ENCODE data around the gene SMIM20.

Gene SMIM20

DNA sequence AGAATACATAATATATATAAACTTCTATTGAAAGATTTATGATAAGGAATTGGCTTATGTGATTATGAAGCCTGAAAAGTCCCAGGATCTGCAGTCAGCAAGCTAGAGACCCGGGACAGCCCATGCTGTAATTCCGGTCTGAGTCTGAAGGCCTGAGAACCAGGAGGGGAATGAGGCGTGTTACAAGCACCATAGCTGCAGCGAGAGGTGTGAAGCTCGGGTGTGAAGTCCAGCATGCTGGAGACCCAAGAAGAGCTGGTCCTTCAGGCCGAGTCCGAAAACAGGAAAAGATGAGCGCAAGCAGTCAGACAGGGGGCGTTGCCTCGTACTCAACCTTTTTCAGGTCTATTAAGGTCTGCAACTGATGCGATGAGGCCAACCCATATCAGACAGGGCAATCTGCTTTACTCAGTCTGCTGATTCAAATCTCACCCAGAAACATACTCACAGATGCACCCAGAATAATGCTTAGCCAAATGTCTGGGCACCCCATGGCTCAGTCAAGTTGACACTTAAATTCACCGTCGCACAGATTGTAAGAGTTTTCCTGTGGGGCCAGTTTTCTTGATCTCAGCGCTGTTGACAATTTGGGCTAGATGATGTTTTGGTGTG is 40.4 kb downstream of the SMIM20 start:
- ATAC-seq = peak; percentile 34
- Mint-ChIP-seq H3K4me1 (peaks cover 5% of the 10 kb centered on the region), H3K27ac (no peak overlapping the region), H3K4me3 (no peak overlapping the region), H3K36me3 (no peaks in the 10 kb centered on the region), H3K9me3 (no peaks in the 10 kb centered on the region)
- DNase-seq (ENCODE audit: low spot score in 2 of 2) = no peak

DNA sequence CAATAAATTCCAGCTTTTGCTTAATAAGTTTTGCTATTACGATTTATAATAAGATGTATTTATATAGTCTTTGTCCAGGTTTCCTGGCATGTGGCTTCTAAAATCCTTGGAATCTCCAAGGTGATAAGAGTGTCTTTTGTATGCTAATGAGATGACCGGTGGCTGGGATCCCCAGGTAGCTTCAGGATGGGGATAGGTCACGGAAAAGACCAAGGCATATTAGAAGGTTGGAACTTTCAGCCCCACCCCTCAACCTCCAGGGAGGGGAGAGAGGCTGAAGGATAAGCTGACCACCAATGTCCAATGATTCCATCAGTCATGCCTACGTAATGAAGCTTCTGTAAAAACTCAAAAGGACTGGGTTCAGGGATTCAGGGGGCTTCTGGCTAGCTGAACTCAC is 41.7 kb downstream of the SMIM20 start:
- Mint-ChIP-seq H3K27ac (peak overlapping the region; percentile 50), H3K4me1 (peaks cover 5% of the 10 kb centered on the region), H3K9me3 (no peaks in the 10 kb centered on the region), H3K4me3 (no peak overlapping the region), H3K36me3 (no peaks in the 10 kb centered on the region)
- ATAC-seq (no peak), DNase-seq (ENCODE audit: low spot score in 2 of 2) (no peak)

DNA sequence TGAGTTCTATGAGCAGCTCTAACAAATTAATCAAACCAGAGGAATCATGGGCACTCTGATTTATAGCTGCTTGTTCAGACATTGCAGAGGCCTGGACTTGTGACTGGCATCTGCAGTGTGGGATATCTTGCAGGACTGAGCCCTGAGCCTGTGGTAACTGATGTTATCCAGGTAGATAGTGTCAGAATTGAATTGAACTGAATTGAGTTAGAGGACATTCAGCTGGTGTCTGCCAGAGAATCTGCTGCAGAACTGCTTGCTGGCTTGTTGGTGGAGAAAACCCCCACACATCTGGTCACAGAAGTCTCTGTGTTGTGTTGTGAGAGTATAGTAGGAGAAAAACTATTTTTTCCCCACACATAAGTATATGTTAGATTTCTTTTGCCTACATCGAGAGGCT is 42.2 kb downstream of the SMIM20 start:
- H3K36me3 Mint-ChIP-seq = no peaks in the 10 kb centered on the region
- DNase-seq (ENCODE audit: low spot score in 2 of 2) (no peak), ATAC-seq (no peak)
- no peak overlapping the region for H3K4me3 Mint-ChIP-seq
- H3K4me1 Mint-ChIP-seq = peaks cover under 1% of the 10 kb centered on the region
- peak overlapping the region; percentile 50 for H3K27ac Mint-ChIP-seq
- no peaks in the 10 kb centered on the region for H3K9me3 Mint-ChIP-seq

DNA sequence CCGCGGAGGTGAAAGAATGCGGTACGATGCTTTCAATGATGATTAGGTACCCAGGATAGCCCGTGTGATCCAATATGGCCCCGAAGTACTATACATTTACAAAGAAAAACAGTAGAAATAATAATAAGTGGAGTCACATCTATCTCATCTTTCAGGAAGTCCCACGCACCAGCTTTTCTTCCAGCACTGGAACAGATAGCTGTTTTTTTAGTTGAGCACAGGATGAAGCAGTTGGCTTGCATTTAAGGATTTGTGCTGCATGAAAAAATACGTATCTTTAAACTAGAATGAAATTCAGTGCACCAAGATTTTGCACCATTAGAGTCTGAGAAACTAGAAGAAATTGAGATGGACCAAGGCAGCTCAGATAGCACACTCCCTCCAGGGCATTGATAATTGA is 44.1 kb downstream of the SMIM20 start:
- H3K9me3 Mint-ChIP-seq = no peaks in the 10 kb centered on the region
- no peak for ATAC-seq
- no peak for DNase-seq (ENCODE audit: low spot score in 2 of 2)
- H3K36me3 Mint-ChIP-seq = no peaks in the 10 kb centered on the region
- H3K4me3 Mint-ChIP-seq = no peak overlapping the region
- H3K27ac Mint-ChIP-seq = no peak overlapping the region
- no peaks in the 10 kb centered on the region for H3K4me1 Mint-ChIP-seq

DNA sequence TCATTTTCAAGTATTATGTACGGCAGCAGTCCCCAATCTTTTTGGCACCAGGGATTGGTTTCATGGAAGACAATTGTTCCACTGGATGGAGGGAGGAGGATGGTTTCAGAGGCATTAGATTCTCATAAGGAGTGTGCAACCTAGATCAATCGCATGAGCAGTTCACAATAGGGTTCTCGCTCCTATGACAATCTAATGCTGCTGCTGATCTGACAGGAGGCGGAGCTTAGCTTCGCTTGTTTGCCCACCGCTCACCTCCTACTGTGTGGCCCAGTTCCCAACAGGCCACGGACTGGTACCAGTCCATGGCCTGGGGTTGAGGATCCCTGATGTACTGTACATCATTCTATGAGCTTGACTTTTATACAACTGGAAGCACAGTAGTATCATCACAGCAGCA is 48.4 kb downstream of the SMIM20 start:
- Mint-ChIP-seq H3K4me3 (no peak overlapping the region), H3K9me3 (no peaks in the 10 kb centered on the region), H3K4me1 (no peaks in the 10 kb centered on the region), H3K36me3 (no peaks in the 10 kb centered on the region), H3K27ac (no peak overlapping the region)
- ATAC-seq (no peak), DNase-seq (ENCODE audit: low spot score in 2 of 2) (no peak)

DNA sequence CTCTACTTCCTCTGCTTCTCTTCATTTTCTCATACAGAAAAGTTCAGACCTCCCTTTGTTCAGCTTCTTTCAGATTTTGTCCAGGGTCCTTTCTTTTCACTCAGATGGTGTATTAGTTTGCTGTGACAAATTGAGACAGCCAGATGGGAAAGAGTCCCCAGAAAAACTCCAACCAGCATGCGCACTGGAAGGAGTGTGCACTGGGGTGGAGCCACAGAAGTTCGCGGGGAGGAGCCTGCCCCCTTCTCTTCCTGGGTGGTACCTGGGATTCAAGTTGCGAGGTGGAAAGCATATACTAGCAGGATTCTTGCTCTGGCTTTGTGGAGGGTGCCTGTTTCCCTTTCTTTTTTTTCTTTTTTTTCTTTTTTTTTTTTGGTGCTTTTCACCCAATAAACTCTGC is 51.6 kb downstream of the SMIM20 start:
- H3K27ac Mint-ChIP-seq = no peak overlapping the region
- ATAC-seq = no peak

DNA sequence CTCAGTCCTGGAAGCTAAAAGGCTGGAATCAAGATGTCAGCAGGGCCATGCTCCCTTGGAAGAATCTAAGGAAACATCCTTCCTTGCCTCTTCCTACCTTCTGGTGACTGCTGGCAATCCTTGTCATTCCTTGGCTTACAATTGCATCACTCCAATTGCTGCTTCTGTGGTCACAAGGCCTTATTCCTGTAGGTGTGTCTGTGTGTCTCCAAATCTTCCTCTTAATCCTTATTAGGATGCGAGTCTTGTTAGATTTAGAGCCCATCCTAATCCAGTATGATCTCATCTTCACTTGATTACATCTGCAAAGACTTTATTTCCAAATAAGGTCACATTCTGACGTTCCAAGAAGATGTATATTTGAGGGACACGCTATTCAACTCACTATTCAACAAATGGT is 52.2 kb downstream of the SMIM20 start:
- DNase-seq (ENCODE audit: low spot score in 2 of 2) (no peak), ATAC-seq (no peak)
- no peaks in the 10 kb centered on the region for H3K4me1 Mint-ChIP-seq
- H3K9me3 Mint-ChIP-seq = no peaks in the 10 kb centered on the region
- H3K4me3 Mint-ChIP-seq = no peak overlapping the region
- no peak overlapping the region for H3K27ac Mint-ChIP-seq
- no peaks in the 10 kb centered on the region for H3K36me3 Mint-ChIP-seq

More for the DNA sequence above, 51.6 kb downstream of the SMIM20 start:
- no peaks in the 10 kb centered on the region for H3K9me3 Mint-ChIP-seq
- H3K36me3 Mint-ChIP-seq = no peaks in the 10 kb centered on the region
- H3K4me1 Mint-ChIP-seq = no peaks in the 10 kb centered on the region
- no peak for DNase-seq (ENCODE audit: low spot score in 2 of 2)
- H3K4me3 Mint-ChIP-seq = no peak overlapping the region

DNA sequence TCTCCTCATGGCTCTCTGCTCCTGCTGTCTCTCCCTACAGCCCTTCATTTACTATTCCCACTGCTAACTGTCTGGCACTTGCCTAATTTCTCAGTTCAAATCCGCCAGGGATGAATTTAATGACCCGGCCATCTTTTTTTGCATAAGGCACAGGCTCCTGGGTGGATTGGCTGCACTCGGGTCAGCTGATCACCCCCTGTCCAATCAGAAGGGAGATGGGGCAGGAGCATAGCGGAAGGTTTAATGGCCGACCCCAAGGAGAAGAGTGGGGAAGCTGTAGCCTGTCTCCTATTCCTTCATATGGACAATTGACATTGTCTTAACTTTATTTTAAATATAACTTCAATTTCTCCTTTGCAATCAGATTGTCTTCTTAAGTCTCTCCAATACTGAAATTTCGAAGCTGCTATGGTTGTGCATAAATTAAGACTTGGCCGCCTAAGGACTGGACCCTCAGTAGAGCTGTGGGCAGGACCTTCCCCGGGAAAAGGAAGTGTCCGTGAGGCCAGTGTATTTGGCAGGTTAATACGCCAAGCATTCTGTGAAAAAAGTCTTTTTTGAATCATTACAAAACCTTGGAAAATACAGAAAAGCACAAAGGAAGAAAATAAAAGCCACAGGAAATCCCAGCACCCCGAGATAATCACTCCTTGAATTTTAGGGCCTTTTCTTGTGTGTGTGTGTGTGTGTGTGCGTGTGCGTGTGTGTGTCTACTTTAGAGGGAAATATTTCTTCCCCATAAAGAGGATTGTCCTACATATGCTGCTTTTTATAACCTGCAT is 55.5 kb downstream of the SMIM20 start:
- no peak for ATAC-seq
- no peak overlapping the region for H3K4me3 Mint-ChIP-seq
- no peak overlapping the region for H3K27ac Mint-ChIP-seq
- no peaks in the 10 kb centered on the region for H3K9me3 Mint-ChIP-seq
- H3K36me3 Mint-ChIP-seq = no peaks in the 10 kb centered on the region
- H3K4me1 Mint-ChIP-seq = no peaks in the 10 kb centered on the region
- no peak for DNase-seq (ENCODE audit: low spot score in 2 of 2)

DNA sequence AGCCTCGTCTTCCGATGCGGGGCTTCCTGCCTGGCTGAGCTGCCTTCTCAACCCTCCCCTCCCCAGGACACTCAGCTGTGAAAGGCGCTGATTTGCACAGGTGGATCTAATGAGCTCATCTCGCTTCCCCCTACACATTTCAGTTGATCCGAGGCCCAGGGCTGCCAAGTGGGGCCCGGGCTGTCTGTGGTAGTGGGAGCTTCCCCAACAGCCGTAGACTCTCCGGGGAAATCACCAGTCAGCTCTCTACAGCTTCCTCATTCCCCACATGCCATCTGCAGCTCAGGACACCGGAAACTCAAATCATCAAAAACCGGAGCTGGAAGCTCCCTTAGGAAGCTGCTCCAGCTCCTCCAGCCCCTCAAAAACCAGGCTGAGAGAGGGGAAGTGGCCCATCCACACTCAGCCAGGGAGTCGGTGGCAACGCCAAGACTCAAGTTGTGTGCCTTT is 56.2 kb downstream of the SMIM20 start:
- no peak for ATAC-seq
- Mint-ChIP-seq H3K4me3 (no peak overlapping the region), H3K9me3 (no peaks in the 10 kb centered on the region), H3K27ac (no peak overlapping the region), H3K4me1 (no peaks in the 10 kb centered on the region), H3K36me3 (no peaks in the 10 kb centered on the region)
- no peak for DNase-seq (ENCODE audit: low spot score in 2 of 2)

DNA sequence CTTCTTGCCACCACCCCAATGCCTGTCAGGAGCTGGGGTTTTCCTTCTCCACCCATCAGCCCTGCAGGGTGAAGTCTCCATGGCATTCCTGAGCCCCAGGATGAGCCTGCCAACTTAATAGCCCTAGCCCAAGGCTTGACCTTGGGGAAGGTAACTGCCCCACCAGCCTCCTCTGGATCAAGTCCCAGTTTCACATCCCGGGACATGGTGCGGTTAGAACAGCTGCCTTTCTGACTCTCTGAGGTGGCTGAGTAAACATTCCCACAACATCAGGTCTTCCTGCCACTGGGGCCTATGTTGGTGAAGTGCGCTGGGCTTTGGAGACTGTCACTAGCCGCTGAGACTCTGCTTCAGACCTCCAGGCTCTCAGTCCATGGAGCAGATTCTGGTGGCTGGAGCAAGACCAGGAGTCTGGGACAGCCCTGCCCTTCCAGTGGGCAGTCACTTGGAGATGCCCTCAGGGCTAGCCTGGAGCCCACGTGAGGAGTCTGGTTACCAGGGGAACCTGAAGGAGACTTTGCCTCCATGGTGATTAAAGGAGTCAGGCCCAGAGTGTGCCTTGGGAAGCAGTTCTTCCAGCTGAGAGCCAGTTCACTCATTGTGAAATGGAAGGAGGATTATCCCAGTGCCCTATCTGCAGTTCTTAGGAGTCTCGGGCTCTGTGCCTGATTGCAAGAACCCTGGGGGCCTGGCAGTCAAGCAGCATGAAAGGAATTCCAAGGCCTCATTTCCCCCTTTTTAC is 56.8 kb downstream of the SMIM20 start:
- Mint-ChIP-seq H3K27ac (no peak overlapping the region), H3K9me3 (no peaks in the 10 kb centered on the region), H3K4me1 (no peaks in the 10 kb centered on the region), H3K4me3 (no peak overlapping the region), H3K36me3 (no peaks in the 10 kb centered on the region)
- DNase-seq (ENCODE audit: low spot score in 2 of 2) (no peak), ATAC-seq (no peak)

DNA sequence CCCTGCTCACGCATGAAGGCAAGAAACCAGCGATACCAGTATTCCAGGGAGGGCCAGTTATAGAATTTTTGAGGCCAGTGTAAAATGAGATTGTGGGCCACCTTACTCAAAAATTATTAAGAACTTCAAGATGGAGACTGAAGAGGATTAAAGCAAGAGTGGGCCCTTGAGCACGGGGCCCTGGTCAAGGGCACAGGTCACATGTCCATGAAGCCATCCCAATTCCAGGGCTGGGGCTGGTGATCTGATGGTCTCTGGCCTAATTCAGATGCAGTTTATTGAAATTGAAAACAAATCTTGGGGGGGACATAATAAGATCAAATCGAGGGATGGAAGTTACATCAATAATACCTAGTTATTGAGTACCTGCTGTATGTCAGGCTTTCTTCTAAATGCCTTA is 58.3 kb downstream of the SMIM20 start:
- no peak overlapping the region for H3K27ac Mint-ChIP-seq
- no peak overlapping the region for H3K4me3 Mint-ChIP-seq
- peaks cover 8% of the 10 kb centered on the region for H3K4me1 Mint-ChIP-seq
- ATAC-seq = no peak
- no peaks in the 10 kb centered on the region for H3K9me3 Mint-ChIP-seq
- no peak for DNase-seq (ENCODE audit: low spot score in 2 of 2)
- H3K36me3 Mint-ChIP-seq = no peaks in the 10 kb centered on the region

DNA sequence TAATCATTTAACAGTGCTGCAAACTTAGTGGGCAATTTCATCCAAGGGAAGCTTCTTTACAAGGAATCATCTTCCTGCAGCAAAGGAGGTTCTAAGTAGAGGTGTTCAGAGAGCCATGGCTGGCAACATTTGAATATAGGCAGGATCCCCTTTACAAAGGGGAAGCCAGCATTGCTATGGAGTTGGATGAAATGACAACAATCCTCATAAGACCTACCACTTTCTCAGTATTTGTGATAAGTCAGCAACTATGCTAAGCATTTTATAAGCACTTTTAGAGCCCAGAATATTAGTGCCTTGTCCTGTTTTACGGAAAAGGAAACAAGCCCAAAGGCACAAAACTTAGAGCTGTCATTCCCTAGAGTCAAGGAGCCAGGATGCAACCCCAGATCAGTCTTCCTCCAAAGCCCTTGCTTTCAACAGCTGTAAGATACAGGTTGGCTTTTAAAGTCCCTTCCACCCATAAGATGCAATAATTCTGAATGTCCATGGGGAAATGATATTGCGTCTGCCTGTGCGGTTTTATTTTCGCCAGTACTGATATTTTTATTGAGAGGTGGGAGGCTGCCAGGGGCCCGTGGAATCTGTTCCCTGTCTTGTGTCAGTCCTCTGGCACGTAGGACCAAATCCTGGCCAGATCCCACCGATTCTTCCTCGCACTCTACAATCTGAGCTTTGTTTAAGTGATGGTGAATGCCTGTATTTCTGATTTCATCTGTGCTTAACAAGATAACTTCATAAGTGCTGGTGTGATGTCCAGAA is 59.1 kb downstream of the SMIM20 start:
- ATAC-seq (no peak), DNase-seq (ENCODE audit: low spot score in 2 of 2) (no peak)
- Mint-ChIP-seq H3K36me3 (no peaks in the 10 kb centered on the region), H3K4me3 (no peak overlapping the region), H3K27ac (no peak overlapping the region), H3K4me1 (peaks cover 9% of the 10 kb centered on the region), H3K9me3 (no peaks in the 10 kb centered on the region)

DNA sequence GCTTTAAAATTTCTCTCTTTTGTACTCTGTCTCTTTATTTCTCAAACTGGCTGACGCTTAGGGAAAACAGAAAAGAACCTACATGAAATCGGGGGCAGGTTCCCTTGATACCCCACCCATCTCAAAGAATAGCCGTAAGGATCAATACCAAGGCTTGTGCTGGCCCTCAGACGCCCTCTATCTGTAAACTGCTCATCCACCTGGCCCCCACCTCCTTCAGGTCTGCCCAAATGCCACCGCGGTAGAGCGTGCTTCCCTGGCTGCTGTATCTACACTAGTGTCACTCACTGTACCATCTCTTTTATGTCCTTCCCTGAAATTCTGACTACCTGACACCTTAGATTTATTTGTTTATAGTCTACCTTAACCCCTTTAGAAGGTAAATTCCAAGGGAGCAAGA is 62.8 kb downstream of the SMIM20 start:
- Mint-ChIP-seq H3K9me3 (no peaks in the 10 kb centered on the region), H3K4me1 (peaks cover 9% of the 10 kb centered on the region), H3K36me3 (no peaks in the 10 kb centered on the region), H3K27ac (no peak overlapping the region), H3K4me3 (no peak overlapping the region)
- DNase-seq (ENCODE audit: low spot score in 2 of 2) (no peak), ATAC-seq (no peak)

DNA sequence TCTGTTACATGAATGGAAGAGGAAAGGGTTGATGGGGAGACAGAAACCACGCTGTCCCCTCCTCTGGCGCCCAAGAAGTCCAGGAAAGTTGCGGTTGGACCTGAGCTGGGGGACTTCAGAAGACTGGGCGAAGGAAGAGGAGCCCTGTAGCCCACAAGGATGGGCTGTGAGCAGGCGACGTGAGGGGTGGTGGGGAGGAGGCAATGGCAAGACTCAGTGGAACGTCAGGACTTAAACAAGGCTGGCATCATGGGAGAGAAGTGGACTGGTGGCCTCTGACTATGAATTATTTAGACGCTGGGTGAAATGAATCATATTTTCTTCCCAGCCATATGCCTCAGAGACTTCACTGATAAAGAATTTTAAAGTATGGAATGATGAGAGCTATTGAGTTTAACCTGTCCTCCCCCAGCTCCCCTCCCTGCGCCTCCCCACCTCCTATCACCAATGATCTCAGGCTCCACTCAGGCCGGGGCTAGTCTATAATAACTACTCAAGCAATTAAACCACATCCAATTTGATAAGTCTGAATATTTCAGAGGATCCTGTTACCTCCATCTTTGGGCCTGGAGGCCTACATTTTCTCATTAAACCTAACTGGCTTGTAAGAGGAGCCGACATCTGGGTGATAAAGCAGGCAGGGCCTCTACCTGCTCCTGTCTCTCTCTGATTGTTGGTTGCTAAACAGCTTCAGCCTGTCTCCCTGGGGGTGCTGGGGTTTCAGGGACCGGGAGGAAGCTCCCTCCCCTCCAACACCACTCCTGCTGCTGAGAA is 63.6 kb downstream of the SMIM20 start:
- Mint-ChIP-seq H3K4me3 (no peak overlapping the region), H3K36me3 (no peaks in the 10 kb centered on the region), H3K9me3 (no peaks in the 10 kb centered on the region), H3K4me1 (peaks cover 9% of the 10 kb centered on the region), H3K27ac (no peak overlapping the region)
- DNase-seq (ENCODE audit: low spot score in 2 of 2) = no peak
- no peak for ATAC-seq

DNA sequence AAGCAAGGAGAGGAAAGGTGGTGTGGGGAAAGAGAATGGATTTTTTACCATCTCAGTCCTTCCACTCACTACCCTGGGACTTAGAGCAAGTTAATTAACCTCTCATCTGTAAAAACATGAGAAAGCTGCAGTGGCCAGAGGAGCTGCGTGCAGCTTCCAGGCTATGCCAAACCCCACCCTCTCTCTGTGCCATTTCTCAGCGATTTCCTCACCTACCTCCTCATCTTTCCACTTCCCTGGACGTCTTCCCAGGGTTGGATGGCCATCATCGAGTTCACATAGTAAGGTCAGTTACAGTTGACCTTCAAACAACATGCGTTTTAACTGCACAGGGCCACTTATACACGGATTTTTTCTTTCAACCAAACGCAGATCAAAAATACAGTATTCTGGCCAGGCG is 64.3 kb downstream of the SMIM20 start:
- DNase-seq (ENCODE audit: low spot score in 2 of 2) = no peak
- no peaks in the 10 kb centered on the region for H3K36me3 Mint-ChIP-seq
- no peak for ATAC-seq

More for the DNA sequence above, 64.3 kb downstream of the SMIM20 start:
- H3K4me3 Mint-ChIP-seq = no peak overlapping the region
- H3K27ac Mint-ChIP-seq = no peak overlapping the region
- no peaks in the 10 kb centered on the region for H3K9me3 Mint-ChIP-seq
- peaks cover 9% of the 10 kb centered on the region for H3K4me1 Mint-ChIP-seq
